SW480 (cell line): ENCODE measurements around the gene SERPINI1.
"Not testable (repeated sequence)": the region's sequence is repeated elsewhere in the genome, so short reads cannot be mapped to it uniquely, and the experiment has no call there.

Experiments
- DNase-seq: peaks from one replicate; pipeline ENCODE4 v3.0.0-alpha.2; 2016; ENCODE audit warnings: low spot score

Gene SERPINI1

GRCh38 chr3:167787440-167787839 is 51.9 kb downstream of the SERPINI1 start:
- no peak for DNase-seq

GRCh38 chr3:167798443-167798842 is 62.9 kb downstream of the SERPINI1 start:
- no peak for DNase-seq

GRCh38 chr3:167808910-167809309 is 73.4 kb downstream of the SERPINI1 start:
- no peak for DNase-seq

- no peak for DNase-seq
These were observed 74.7 kb downstream of the SERPINI1 start for GRCh38 chr3:167810236-167810635.

GRCh38 chr3:167811031-167811430 is 75.5 kb downstream of the SERPINI1 start:
- no peak for DNase-seq

GRCh38 chr3:167813169-167814123 is 77.9 kb downstream of the SERPINI1 start:
- no peak for DNase-seq

- no peak for DNase-seq
These were observed 79.0 kb downstream of the SERPINI1 start for GRCh38 chr3:167814441-167814951.

GRCh38 chr3:167816953-167817352 is 81.4 kb downstream of the SERPINI1 start:
- DNase-seq: no peak

GRCh38 chr3:167820102-167820865 is 84.8 kb downstream of the SERPINI1 start:
- no peak for DNase-seq

- DNase-seq: no peak
These were observed 85.8 kb downstream of the SERPINI1 start for GRCh38 chr3:167821248-167821805.

- no peak for DNase-seq
These were observed 88.2 kb downstream of the SERPINI1 start for GRCh38 chr3:167823738-167824137.

GRCh38 chr3:167827588-167827987 is 92.1 kb downstream of the SERPINI1 start:
- not testable (repeated sequence) for DNase-seq

- no peak for DNase-seq
These were observed 93.5 kb downstream of the SERPINI1 start for GRCh38 chr3:167829071-167829470.

- no peak for DNase-seq
These were observed 94.5 kb downstream of the SERPINI1 start for GRCh38 chr3:167830007-167830406.

- no peak for DNase-seq
These were observed 99.8 kb downstream of the SERPINI1 start for GRCh38 chr3:167835359-167835758.

GRCh38 chr3:167835953-167836352 is 100.4 kb downstream of the SERPINI1 start:
- DNase-seq: no peak

GRCh38 chr3:167837466-167837865 is 101.9 kb downstream of the SERPINI1 start:
- DNase-seq: peak; percentile 30

- DNase-seq: peak; percentile 29
These were observed 104.1 kb downstream of the SERPINI1 start for GRCh38 chr3:167839460-167840134.

GRCh38 chr3:167840247-167840646 is 104.7 kb downstream of the SERPINI1 start:
- no peak for DNase-seq

GRCh38 chr3:167843481-167843880 is 108.0 kb downstream of the SERPINI1 start:
- DNase-seq: no peak

- DNase-seq: no peak
These were observed 108.4 kb downstream of the SERPINI1 start for GRCh38 chr3:167843886-167844285.

GRCh38 chr3:167844528-167844927 is 109.0 kb downstream of the SERPINI1 start:
- DNase-seq: no peak
